ENCODE results near the gene AWAT2.
"Not testable (repeated sequence)": the region's sequence is repeated elsewhere in the genome, so short reads cannot be mapped to it uniquely, and the experiment has no call there.

AWAT2 gene

GRCh38 chrX:70041993-70042392, 7.7 kb downstream of the AWAT2 start:
- DNase-seq = no peak

- DNase-seq = no peak
These were observed 10.0 kb downstream of the AWAT2 start for GRCh38 chrX:70039758-70040157.

GRCh38 chrX:70038951-70039350, 10.8 kb downstream of the AWAT2 start:
- DNase-seq = no peak

- DNase-seq = no peak
These were observed 11.2 kb downstream of the AWAT2 start for GRCh38 chrX:70038515-70038914.

- no peak for DNase-seq
These were observed 15.1 kb downstream of the AWAT2 start for GRCh38 chrX:70034646-70035045.

- peak; percentile 30 for DNase-seq
These were observed 16.2 kb downstream of the AWAT2 start for GRCh38 chrX:70033348-70034051.

- DNase-seq = no peak
These were observed 16.9 kb downstream of the AWAT2 start for GRCh38 chrX:70032792-70033191.

GRCh38 chrX:70030301-70030767, 19.4 kb downstream of the AWAT2 start:
- peak; percentile 71 for DNase-seq

- DNase-seq = no peak
These were observed 19.9 kb downstream of the AWAT2 start for GRCh38 chrX:70029863-70030262.

- no peak for DNase-seq
These were observed 22.9 kb downstream of the AWAT2 start for GRCh38 chrX:70026851-70027200.

GRCh38 chrX:70026112-70026850, 23.5 kb downstream of the AWAT2 start:
- no peak for DNase-seq

GRCh38 chrX:70025464-70025863, 24.3 kb downstream of the AWAT2 start:
- no peak for DNase-seq

GRCh38 chrX:70022616-70023015, 27.1 kb downstream of the AWAT2 start:
- no peak for DNase-seq

GRCh38 chrX:70016513-70016912, 33.2 kb downstream of the AWAT2 start:
- DNase-seq = no peak

GRCh38 chrX:70013466-70014381, 36.0 kb downstream of the AWAT2 start:
- no peak for DNase-seq

- no peak for DNase-seq
These were observed 37.0 kb downstream of the AWAT2 start for GRCh38 chrX:70012756-70013155.

GRCh38 chrX:70009970-70010369, 39.8 kb downstream of the AWAT2 start:
- no peak for DNase-seq

- no peak for DNase-seq
These were observed 40.7 kb downstream of the AWAT2 start for GRCh38 chrX:70009049-70009448.

GRCh38 chrX:70007946-70008345, 41.8 kb downstream of the AWAT2 start:
- no peak for DNase-seq

GRCh38 chrX:70001708-70002341, 47.9 kb downstream of the AWAT2 start:
- DNase-seq = no peak

- no peak for DNase-seq
These were observed 48.5 kb downstream of the AWAT2 start for GRCh38 chrX:70001269-70001668.

- not testable (repeated sequence) for DNase-seq
These were observed 51.4 kb downstream of the AWAT2 start for GRCh38 chrX:69998299-69998698.

GRCh38 chrX:69996113-69996468, 53.6 kb downstream of the AWAT2 start:
- DNase-seq = no peak

All from eye (tissue), 1 donor.